ENCODE data around the gene UNC45A. TPM values are rescaled to one million over a fixed set of nuclear protein-coding genes. Genes with fewer than 3 reads are reported as not detected.

Gene UNC45A
- total RNA-seq, 3 donors from 2014 or later (not counting 1 experiment from before 2014, with no cell fraction given), result 39.0 to 58.1 (median 51.5) TPM

DNA sequence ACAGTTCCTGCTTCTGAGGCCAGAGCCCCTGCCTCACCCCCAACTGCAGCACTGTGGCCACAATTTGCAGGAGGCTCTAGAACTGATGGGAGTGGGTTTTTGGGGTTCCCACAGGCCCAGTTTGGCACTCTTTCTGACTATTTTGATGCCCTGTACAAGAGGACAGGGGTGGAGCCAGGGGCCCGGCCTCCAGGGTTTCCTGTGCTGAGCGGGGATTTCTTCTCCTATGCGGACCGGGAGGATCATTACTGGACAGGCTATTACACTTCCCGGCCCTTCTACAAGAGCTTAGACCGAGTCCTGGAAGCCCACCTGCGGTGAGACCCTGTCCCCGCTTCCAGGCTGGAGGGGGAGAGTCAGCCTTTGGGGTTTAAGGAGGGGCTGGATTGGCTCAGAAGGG is 25.1 kb upstream of the UNC45A start:
- Mint-ChIP-seq H3K4me3 (no peak overlapping the region), H3K4me1 (peaks cover 5 to 8% of the 10 kb centered on the region in 2 donors), H3K27me3 (ENCODE audit: low read depth in 2 of 2) (no peaks in the 10 kb centered on the region), H3K27ac (no peak overlapping the region), H3K9me3 (no peaks in the 10 kb centered on the region), H3K36me3 (no peaks in the 10 kb centered on the region)
- Histone ChIP-seq H3K27ac (ENCODE audit: low read length) (no peak overlapping the region), H3K4me1 (ENCODE audit: control insufficient read depth, insufficient read depth, low read length) (peaks cover 4% of the 10 kb centered on the region), H3K4me3 (ENCODE audit: low read length) (no peak overlapping the region), H3K36me3 (ENCODE audit: control insufficient read depth, insufficient read depth, low read length) (peaks cover 94% of the 10 kb centered on the region), H3K9me3 (ENCODE audit: control insufficient read depth, insufficient read depth, low read length) (no peaks in the 10 kb centered on the region), H3K27me3 (ENCODE audit: control insufficient read depth, insufficient read depth, low read length) (no peaks in the 10 kb centered on the region)
- DNase-seq, result no peak
- no peak for ATAC-seq
- WGBS (ENCODE audit: insufficient coverage), result 97% methylated on average over 8 of the region's 8 CpGs
- TF ChIP-seq, protein P1, sequence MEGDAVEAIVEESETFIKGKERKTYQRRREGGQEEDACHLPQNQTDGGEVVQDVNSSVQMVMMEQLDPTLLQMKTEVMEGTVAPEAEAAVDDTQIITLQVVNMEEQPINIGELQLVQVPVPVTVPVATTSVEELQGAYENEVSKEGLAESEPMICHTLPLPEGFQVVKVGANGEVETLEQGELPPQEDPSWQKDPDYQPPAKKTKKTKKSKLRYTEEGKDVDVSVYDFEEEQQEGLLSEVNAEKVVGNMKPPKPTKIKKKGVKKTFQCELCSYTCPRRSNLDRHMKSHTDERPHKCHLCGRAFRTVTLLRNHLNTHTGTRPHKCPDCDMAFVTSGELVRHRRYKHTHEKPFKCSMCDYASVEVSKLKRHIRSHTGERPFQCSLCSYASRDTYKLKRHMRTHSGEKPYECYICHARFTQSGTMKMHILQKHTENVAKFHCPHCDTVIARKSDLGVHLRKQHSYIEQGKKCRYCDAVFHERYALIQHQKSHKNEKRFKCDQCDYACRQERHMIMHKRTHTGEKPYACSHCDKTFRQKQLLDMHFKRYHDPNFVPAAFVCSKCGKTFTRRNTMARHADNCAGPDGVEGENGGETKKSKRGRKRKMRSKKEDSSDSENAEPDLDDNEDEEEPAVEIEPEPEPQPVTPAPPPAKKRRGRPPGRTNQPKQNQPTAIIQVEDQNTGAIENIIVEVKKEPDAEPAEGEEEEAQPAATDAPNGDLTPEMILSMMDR (IDR thresholded peaks at IDR 0.05), result no peak
- intact Hi-C loops (cut with micrococcal nuclease), result no loop called here

- 96% methylated on average over 23 of the region's 24 CpGs for WGBS (ENCODE audit: insufficient coverage)
- Histone ChIP-seq H3K4me3 (ENCODE audit: low read length) (no peak overlapping the region), H3K27me3 (ENCODE audit: control insufficient read depth, insufficient read depth, low read length) (no peaks in the 10 kb centered on the region), H3K4me1 (ENCODE audit: control insufficient read depth, insufficient read depth, low read length) (peaks cover 8% of the 10 kb centered on the region), H3K36me3 (ENCODE audit: control insufficient read depth, insufficient read depth, low read length) (peaks cover 94% of the 10 kb centered on the region), H3K27ac (ENCODE audit: low read length) (no peak overlapping the region), H3K9me3 (ENCODE audit: control insufficient read depth, insufficient read depth, low read length) (no peaks in the 10 kb centered on the region)
- Mint-ChIP-seq H3K36me3 (no peaks in the 10 kb centered on the region), H3K9me3 (no peaks in the 10 kb centered on the region), H3K4me3 (no peak overlapping the region), H3K27me3 (ENCODE audit: low read depth in 2 of 2) (no peaks in the 10 kb centered on the region), H3K27ac (no peak overlapping the region), H3K4me1 (peaks cover 1 to 3% of the 10 kb centered on the region in 2 donors)
- no peak for ATAC-seq
- no peak for DNase-seq
- intact Hi-C loops (cut with micrococcal nuclease), result no loop called here
- TF ChIP-seq, protein P1 (IDR thresholded peaks at IDR 0.05), result no peak
Observed at GRCh38 chr15:90910441-90911301, 24.4 kb upstream of the UNC45A start.

DNA sequence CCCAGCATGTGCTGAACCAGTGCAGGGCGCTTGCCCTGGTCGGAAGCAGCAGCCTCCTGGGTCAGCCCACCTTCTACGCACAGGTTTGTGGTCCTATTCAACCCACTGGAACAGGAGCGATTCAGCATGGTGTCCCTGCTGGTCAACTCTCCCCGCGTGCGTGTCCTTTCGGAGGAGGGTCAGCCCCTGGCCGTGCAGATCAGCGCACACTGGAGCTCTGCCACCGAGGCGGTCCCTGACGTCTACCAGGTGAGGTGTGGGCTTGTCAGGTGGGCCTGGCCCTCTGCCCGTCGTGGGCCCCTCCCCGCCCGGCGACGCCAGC is 23.8 kb upstream of the UNC45A start:
- no peak for DNase-seq
- TF ChIP-seq, protein P1 (IDR thresholded peaks at IDR 0.05), result no peak
- Histone ChIP-seq H3K4me3 (ENCODE audit: low read length) (no peak overlapping the region), H3K27me3 (ENCODE audit: control insufficient read depth, insufficient read depth, low read length) (no peaks in the 10 kb centered on the region), H3K27ac (ENCODE audit: low read length) (no peak overlapping the region), H3K36me3 (ENCODE audit: control insufficient read depth, insufficient read depth, low read length) (peaks cover 94% of the 10 kb centered on the region), H3K9me3 (ENCODE audit: control insufficient read depth, insufficient read depth, low read length) (no peaks in the 10 kb centered on the region), H3K4me1 (ENCODE audit: control insufficient read depth, insufficient read depth, low read length) (peaks cover 10% of the 10 kb centered on the region)
- Mint-ChIP-seq H3K36me3 (no peaks in the 10 kb centered on the region), H3K9me3 (no peaks in the 10 kb centered on the region), H3K27me3 (ENCODE audit: low read depth in 2 of 2) (no peaks in the 10 kb centered on the region), H3K4me1 (no peaks in the 10 kb centered on the region), H3K4me3 (no peak overlapping the region), H3K27ac (no peak overlapping the region)
- intact Hi-C loops (cut with micrococcal nuclease), result no loop called here
- ATAC-seq, result no peak
- WGBS (ENCODE audit: insufficient coverage), result 98% methylated on average over 19 of the region's 19 CpGs
